Activated T-helper 17 cell treated with anti-CD3 and anti-CD28 coated beads, Interleukin-2, amount 50 U/mL, for 72 hours (primary cell): Measurements from ENCODE around the gene NAP1L4. TPM values are rescaled to one million over a fixed set of nuclear protein-coding genes. Genes with fewer than 3 reads are reported as not detected.

Source experiments
- ATAC-seq: fragments of 150-1000 bp; cut with Tn5 transposase; replicated peaks from 2 replicates; pipeline ENCODE4 v1.10.0; 2021; ENCODE audit warnings: mild to moderate bottlenecking, moderate library complexity
- H3K27ac Mint-ChIP-seq: one replicate; pipeline ENCODE4 v1.8.0; 2022; ENCODE audit warnings: mixed read lengths
- H3K27me3 Mint-ChIP-seq: one replicate; pipeline ENCODE4 v1.8.0; 2022; ENCODE audit warnings: mixed read lengths
- H3K36me3 Mint-ChIP-seq: one replicate; pipeline ENCODE4 v1.8.0; 2022; ENCODE audit warnings: low read depth, mild to moderate bottlenecking, mixed read lengths
- H3K4me1 Mint-ChIP-seq: one replicate; pipeline ENCODE4 v1.8.0; 2022; ENCODE audit warnings: mixed read lengths
- H3K4me3 Mint-ChIP-seq: one replicate; pipeline ENCODE4 v1.8.0; 2022; ENCODE audit warnings: mild to moderate bottlenecking, mixed read lengths
- H3K9me3 Mint-ChIP-seq: one replicate; pipeline ENCODE4 v1.8.0; 2022; ENCODE audit warnings: mixed read lengths
- total RNA-seq, 2 donors: library from RNA; stranded (reverse); gene quantifications; one replicate each; pipeline ENCODE4 v1.2.3, GENCODE V29; 2022

Gene NAP1L4
- total RNA-seq, 2 donors from 2014 or later = 301 to 344 TPM

GRCh38 chr11:2924821-2925675, 67.1 kb downstream of the NAP1L4 start:
- ATAC-seq = no peak
- Mint-ChIP-seq H3K9me3 (no peaks in the 10 kb centered on the region), H3K4me3 (no peak overlapping the region), H3K36me3 (no peaks in the 10 kb centered on the region), H3K27ac (no peak overlapping the region), H3K4me1 (no peaks in the 10 kb centered on the region), H3K27me3 (peaks cover 9% of the 10 kb centered on the region)

- no peaks in the 10 kb centered on the region for H3K9me3 Mint-ChIP-seq
- H3K27me3 Mint-ChIP-seq = peaks cover 9% of the 10 kb centered on the region
- no peak overlapping the region for H3K27ac Mint-ChIP-seq
- no peaks in the 10 kb centered on the region for H3K4me1 Mint-ChIP-seq
- no peak for ATAC-seq
- no peaks in the 10 kb centered on the region for H3K36me3 Mint-ChIP-seq
- H3K4me3 Mint-ChIP-seq = no peak overlapping the region
These were observed 67.7 kb downstream of the NAP1L4 start for GRCh38 chr11:2924381-2924780.

GRCh38 chr11:2923446-2924375, 68.4 kb downstream of the NAP1L4 start:
- Mint-ChIP-seq H3K27me3 (peaks cover 9% of the 10 kb centered on the region), H3K36me3 (no peaks in the 10 kb centered on the region), H3K9me3 (no peaks in the 10 kb centered on the region), H3K4me1 (no peaks in the 10 kb centered on the region), H3K27ac (no peak overlapping the region), H3K4me3 (no peak overlapping the region)
- no peak for ATAC-seq

- ATAC-seq = no peak
- H3K27ac Mint-ChIP-seq = no peak overlapping the region
- H3K4me3 Mint-ChIP-seq = no peak overlapping the region
- H3K36me3 Mint-ChIP-seq = no peaks in the 10 kb centered on the region
- H3K9me3 Mint-ChIP-seq = no peaks in the 10 kb centered on the region
- H3K27me3 Mint-ChIP-seq = peaks cover 2% of the 10 kb centered on the region
- no peaks in the 10 kb centered on the region for H3K4me1 Mint-ChIP-seq
These were observed 69.5 kb downstream of the NAP1L4 start for GRCh38 chr11:2922655-2923054.

- no peak for ATAC-seq
These were observed 70.2 kb downstream of the NAP1L4 start for GRCh38 chr11:2921742-2922493.

GRCh38 chr11:2921261-2921660, 70.9 kb downstream of the NAP1L4 start:
- Mint-ChIP-seq H3K4me1 (no peaks in the 10 kb centered on the region), H3K27ac (no peak overlapping the region), H3K4me3 (no peak overlapping the region), H3K27me3 (no peaks in the 10 kb centered on the region), H3K9me3 (no peaks in the 10 kb centered on the region), H3K36me3 (no peaks in the 10 kb centered on the region)
- ATAC-seq = no peak

More at GRCh38 chr11:2921742-2922493, 70.2 kb downstream of the NAP1L4 start:
- Mint-ChIP-seq H3K4me1 (no peaks in the 10 kb centered on the region), H3K9me3 (no peaks in the 10 kb centered on the region), H3K27me3 (no peaks in the 10 kb centered on the region), H3K27ac (no peak overlapping the region), H3K36me3 (no peaks in the 10 kb centered on the region), H3K4me3 (no peak overlapping the region)

GRCh38 chr11:2920343-2920742, 71.8 kb downstream of the NAP1L4 start:
- Mint-ChIP-seq H3K27ac (peak overlapping the region; percentile 36), H3K4me1 (no peaks in the 10 kb centered on the region), H3K36me3 (no peaks in the 10 kb centered on the region), H3K9me3 (no peaks in the 10 kb centered on the region), H3K4me3 (no peak overlapping the region), H3K27me3 (no peaks in the 10 kb centered on the region)
- ATAC-seq = no peak

- H3K4me1 Mint-ChIP-seq = no peaks in the 10 kb centered on the region
- no peaks in the 10 kb centered on the region for H3K9me3 Mint-ChIP-seq
- no peak overlapping the region for H3K4me3 Mint-ChIP-seq
- H3K36me3 Mint-ChIP-seq = no peaks in the 10 kb centered on the region
- peak overlapping the region; percentile 36 for H3K27ac Mint-ChIP-seq
- no peak for ATAC-seq
- no peaks in the 10 kb centered on the region for H3K27me3 Mint-ChIP-seq
These were observed 72.3 kb downstream of the NAP1L4 start for GRCh38 chr11:2919837-2920236.

DNA sequence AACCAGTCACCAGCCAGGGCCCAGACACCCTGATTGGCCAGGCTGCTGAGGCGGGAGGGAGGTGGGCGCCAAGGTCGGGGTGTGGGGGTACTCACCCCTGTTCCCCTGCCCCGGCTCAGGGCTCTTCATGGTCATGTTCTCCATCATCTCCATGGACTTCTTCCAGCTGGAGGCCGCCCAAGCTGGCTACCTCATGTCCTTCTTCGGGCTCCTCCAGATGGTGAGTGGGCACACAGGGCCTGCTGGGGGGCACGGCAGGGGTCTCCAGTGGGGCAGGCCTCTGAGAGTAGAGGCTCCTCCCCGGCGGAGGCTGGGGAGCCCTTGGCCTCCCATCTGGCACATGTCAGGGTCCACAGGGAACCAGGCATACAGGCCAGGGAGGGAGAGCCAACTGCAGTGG, 72.9 kb downstream of the NAP1L4 start:
- Mint-ChIP-seq H3K9me3 (no peaks in the 10 kb centered on the region), H3K4me3 (no peak overlapping the region), H3K36me3 (no peaks in the 10 kb centered on the region), H3K27me3 (no peaks in the 10 kb centered on the region), H3K27ac (no peak overlapping the region), H3K4me1 (no peaks in the 10 kb centered on the region)
- no peak for ATAC-seq

- no peak for ATAC-seq
- Mint-ChIP-seq H3K27me3 (no peaks in the 10 kb centered on the region), H3K9me3 (no peaks in the 10 kb centered on the region), H3K4me3 (no peak overlapping the region), H3K4me1 (no peaks in the 10 kb centered on the region), H3K27ac (no peak overlapping the region), H3K36me3 (no peaks in the 10 kb centered on the region)
These were observed 74.2 kb downstream of the NAP1L4 start for GRCh38 chr11:2917842-2918490.

GRCh38 chr11:2916892-2917645, 75.1 kb downstream of the NAP1L4 start:
- Mint-ChIP-seq H3K27ac (no peak overlapping the region), H3K4me1 (no peaks in the 10 kb centered on the region), H3K9me3 (no peaks in the 10 kb centered on the region), H3K27me3 (no peaks in the 10 kb centered on the region), H3K4me3 (no peak overlapping the region), H3K36me3 (no peaks in the 10 kb centered on the region)
- no peak for ATAC-seq

- ATAC-seq = no peak
- Mint-ChIP-seq H3K4me3 (no peak overlapping the region), H3K36me3 (no peaks in the 10 kb centered on the region), H3K27me3 (no peaks in the 10 kb centered on the region), H3K27ac (no peak overlapping the region), H3K9me3 (no peaks in the 10 kb centered on the region), H3K4me1 (no peaks in the 10 kb centered on the region)
These were observed 75.8 kb downstream of the NAP1L4 start for GRCh38 chr11:2916114-2916891.

- Mint-ChIP-seq H3K4me3 (no peak overlapping the region), H3K27ac (no peak overlapping the region), H3K9me3 (no peaks in the 10 kb centered on the region), H3K27me3 (no peaks in the 10 kb centered on the region), H3K4me1 (no peaks in the 10 kb centered on the region), H3K36me3 (no peaks in the 10 kb centered on the region)
- ATAC-seq = no peak
These were observed 76.7 kb downstream of the NAP1L4 start for GRCh38 chr11:2915473-2915872.
